GM19463 (cell line): ENCODE data around the gene PHF1.

ENCODE experiments used
- ATAC-seq: cut with Tn5 transposase; IDR thresholded peaks from one replicate; pipeline ENCODE4 v1.9.1; 2021; ENCODE audit warnings: mild to moderate bottlenecking, moderate library complexity; ENCODE audit not compliant: unreplicated experiment

The PHF1 gene

DNA sequence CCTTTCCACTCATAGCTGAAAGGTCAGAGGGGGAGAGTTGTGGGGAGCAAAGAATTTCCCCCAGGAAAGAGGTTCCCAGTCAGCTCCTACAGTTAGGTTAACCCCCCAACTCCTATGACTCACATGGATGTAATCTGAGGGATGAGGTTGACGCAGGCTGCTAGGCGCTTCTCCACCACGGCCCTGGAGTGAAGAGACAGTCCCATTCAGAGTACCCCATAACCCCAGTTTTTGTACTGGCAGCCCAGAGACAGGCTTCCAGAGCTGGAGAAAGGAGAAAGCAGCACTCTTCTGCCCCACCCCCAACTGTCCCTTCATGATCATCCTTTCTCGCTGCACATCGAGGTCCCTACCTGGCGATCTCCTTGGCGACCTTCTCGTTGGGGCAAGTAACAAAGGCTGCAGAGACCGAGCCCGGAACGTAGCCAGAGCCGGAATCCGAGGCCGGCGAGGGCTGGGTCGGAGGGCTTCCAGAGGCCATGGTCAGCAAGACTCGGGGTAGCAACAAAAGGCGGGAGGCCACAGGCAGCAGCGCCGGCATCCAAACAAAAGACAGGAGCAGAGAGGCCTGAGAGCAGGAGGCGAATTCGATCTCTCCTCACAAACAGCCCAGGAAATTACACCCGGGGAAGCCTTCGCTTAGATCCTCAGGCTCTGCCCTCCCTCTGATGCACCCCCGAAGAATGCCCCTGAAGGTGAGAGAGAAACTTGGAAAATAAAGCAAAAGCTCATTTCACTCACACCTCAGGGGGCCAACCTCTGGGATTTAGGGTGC lies 6.5 kb downstream of the PHF1 start:
- no peak for ATAC-seq

DNA sequence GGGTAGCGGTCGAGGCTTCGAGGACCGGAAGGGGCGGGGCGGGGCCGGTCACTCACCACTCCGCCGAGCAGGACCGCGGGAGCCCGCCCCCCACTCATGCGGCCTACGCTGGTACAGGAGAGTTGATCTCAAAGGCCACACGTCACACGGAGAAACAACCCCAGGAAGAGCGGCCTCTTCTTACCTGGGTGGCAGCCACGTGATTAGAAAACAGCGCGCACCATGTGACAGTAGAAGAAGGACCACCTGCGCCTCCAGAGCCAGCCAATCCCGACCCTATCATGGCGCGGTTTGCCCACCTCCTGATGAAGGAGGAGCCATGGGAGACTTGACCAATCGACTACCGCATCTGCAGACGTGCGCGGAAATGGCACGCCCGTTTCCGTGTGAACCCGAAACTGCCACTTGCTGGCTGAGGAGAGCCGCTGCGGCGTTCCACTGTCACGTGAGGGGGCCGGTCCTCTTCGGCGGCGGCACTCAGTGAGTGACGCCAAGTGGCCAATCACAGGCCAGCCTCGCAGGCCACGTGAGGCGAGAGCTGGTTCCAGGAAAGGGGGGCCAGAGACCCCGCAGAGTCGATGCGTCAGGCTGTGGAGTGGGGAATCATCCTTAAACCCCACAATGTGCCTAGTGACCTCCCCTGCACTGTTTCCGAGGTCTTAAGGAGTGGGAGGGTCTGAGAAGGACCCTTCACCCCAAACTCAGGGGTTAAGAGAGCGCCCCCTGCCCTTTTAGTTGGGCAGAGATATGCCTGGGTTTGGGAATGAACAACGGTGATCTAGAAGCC lies 7.3 kb downstream of the PHF1 start, which contains the start of gene CUTA:
Gene CUTA, minus strand, starts transcription at position 205 of the 787 bp plus-strand sequence. Its CDS starts 107 bp downstream, at position 98.
- ATAC-seq = peak; percentile 86

DNA sequence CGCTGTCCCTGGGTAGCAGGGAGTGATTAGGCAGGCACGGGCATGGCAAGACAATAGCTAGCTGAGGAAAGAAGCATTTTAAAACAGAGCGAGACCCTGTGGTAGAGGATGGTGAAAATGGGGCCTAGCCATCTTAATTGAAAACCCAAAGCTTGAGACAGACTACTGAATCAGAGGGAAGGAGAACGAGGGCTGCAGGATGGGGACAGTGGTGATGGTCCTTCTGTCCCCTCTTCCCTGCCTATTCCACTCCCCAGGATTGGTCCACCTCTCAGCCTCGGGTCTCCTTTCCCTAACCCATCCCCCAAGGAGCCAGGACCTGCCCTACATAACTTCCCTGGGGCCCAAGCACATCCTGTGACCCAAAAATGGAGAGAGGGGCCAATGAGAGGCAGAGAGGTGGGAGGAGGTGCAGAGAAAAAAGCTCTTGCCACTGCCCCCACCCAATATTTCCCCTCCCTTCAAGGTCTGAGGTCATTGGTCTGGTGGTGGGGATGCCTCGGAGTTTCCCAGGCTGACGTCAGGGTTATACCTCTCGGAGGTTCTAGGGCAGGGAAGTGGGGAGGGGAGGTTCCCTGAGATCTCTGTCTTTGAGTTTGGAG lies 8.0 kb downstream of the PHF1 start:
- ATAC-seq = no peak

DNA sequence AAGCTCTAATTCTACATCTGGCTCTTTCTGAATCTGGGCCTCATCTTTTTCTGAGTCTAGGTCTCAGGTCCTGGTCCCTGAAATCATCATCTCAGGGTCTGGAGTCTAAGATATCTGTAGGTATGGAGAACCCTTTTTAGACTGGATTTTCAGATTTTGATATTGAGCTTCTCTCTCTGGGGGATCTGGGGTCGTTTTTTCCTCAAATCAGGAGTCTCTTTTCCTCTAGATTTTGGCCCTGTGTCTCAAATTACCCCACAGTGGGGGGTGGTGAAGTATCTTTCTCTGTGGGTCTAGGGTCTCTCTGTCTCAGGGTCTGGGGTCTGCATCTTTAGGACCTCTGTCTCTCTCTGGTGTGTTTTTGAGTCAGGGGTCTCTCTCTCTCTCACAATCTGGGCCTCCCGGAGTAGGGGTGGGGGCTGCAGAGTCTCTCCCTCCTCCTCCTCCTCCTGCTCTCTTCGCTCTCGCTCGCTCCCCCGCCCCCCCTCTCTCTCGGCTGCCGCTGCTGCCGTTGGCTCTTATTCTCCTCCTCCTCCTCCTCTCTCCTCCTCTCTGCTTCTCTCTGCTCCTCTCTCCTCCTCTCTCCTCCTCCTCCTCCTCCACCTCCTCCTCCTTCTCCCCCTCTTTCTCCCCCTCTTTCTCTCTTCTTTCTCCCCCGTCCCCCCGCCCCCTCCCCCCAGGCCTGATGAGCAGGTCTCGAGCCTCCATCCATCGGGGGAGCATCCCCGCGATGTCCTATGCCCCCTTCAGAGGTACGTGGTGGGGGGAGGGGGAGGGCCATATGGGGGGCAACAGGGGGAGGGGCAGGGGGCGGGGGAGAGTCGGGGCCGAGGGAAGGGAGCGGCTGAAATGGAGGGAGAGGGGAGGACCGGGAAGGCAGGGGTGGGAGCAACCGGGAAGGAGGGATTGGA lies 9.0 kb downstream of the PHF1 start, which contains the start of gene SYNGAP1:
Gene SYNGAP1, plus strand, starts transcription at position 486 of the 911 bp plus-strand sequence. Its CDS starts 200 bp downstream, at position 686.
- no peak for ATAC-seq

DNA sequence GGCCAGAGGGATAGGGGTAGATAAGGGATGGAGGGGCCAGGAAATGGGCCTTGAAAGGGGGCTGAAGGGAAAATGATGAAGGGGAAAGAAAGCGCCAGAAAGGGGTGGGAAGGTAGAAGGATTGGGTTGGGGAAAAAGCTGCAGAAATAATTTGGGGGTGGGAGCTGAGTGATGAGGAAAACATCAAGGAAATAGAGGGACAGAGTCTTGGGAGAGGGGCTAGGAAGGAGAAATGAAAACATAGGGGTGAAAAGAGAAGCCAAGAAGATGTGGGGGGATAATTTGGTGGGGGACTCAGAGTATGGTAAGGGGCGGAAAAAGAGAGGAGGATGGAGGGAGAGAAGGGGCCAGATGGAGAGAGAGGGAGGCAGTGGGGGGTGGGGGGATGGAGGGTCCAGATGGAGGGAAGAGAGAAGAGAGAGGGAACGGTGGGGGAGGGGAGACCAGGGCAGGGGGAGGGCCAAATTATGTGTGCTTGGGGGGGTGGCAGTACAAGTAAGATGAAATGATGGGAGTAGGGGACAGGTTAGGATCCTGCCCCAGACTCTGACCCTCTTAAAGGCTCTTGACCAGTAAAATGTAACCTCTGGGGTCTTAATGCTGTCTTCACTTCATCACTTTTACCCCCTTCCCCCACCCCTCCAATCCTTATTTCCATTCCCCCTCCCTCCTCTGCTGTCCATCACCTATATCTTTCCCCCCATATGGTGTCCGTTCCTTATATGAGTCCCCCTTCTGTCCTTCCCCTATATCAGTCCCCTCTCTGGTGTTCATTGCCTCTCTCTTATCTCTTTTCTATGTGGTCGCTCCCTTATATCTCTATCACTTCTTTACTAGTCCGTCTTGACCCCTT lies 9.9 kb downstream of the PHF1 start:
- ATAC-seq = no peak

DNA sequence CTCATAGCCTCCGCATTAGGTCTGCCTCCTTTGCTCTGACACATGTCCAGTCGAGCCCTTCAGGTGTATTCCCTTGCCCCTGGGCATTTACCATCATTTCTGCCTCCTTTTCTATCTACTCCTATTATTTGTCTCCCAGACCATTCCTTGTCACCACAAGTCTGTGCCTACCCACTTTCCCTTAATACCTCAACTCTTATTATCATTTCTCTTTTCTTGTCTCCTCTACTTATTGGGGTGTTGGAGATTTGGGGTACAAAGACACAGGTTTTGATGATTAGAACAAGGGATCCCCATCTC lies 10.5 kb downstream of the PHF1 start:
- no peak for ATAC-seq

DNA sequence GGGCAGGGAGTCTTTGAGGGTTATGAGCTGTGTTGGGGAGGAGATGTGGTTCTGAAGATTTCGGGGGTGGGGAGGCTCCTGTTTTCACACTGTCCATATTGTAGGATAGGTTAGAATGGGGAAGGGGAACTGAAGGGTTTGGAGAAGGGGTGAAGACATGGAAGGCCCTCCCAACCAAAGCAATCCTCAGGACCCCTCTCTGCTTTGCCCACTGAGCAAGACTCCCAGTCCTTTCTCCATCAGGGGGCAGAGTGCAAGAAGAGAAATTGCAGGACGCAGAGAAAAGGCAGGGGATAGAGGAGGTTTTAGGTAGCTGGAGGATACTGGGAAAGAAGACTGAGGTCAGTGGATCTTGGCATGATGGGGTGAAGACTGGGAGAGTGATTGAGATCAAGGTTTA lies 13.0 kb downstream of the PHF1 start:
- ATAC-seq = no peak

DNA sequence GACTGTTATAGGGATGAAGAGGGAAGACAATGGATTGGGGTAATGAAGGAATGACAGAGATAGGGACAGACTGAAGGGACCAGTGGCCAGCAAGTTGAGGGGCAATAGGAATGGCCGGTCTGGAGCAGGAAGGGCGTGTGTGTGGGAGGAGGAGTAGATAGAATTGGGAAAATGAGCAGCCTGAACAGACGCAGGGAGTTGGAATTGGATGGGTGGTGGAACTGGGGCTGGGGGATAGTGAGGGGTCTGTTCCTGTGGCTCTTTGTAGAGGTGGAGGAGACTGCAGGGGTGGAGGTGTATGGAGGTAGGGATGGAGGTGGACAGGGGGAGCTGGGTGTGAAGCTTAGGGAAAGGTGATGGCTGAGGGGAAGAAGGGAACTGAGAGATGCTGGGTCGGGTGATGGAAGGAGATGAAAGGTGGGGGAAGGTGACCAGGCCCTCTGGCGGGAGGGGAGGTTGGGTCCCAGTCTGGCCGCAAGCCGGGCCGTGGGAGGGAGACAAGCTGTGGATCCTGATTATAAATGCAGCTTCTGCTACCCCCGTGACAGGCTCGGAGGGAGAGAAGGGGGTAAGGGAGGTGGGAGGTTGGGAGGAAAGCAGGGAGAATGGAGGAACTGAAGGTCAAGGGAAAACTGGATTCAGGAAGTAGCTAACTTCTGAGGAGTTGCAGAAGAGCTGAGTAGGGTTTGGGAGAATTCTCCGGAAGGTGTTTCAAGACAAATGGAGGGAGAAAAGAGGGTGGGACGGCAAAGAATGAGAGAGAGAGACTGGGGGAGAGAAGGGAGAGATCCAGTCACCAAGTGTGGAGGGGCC lies 14.2 kb downstream of the PHF1 start:
- no peak for ATAC-seq

DNA sequence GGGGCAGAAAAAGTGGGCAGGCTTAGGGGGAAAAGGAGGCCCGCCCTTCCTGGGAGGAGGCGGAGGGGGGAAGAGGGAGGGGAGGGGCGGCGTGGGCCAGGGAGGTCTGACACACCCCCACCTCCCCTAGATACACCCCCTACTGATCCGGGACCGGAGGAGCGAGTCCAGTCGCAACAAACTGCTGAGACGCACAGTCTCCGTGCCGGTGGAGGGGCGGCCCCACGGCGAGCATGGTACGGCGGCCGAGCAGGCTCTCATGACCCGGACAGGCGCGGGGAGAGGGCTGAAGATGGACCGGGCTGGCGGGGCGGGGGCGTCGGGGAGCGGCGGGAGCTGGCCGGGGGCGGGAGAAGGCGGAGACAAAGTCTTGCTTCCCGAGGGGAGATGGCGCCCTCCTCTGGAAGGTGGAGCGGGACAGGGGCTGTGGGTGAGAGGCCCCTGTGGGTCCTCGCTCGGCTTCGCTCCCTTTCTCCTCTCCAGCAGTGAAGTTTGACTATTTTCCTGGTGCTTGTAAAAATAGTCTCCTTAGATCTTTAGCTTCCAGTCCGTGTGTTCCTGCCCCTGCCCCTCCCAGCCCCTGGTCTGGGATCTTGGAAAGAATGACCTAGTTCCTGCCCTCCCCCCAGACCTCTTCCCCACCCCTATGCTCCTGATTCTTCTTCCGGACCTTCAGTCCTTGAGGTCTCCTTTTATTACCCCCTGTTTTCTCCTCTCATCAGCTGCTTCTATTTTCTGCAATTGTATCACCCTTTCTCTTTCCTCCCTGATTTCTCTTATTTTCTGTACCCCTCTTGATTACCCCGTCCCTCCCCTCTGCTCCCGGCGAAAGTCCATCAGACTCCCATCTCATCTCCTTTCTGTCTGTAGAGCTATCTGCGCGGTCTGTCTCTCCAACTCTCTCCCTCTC lies 15.1 kb downstream of the PHF1 start:
- ATAC-seq = peak; percentile 41

DNA sequence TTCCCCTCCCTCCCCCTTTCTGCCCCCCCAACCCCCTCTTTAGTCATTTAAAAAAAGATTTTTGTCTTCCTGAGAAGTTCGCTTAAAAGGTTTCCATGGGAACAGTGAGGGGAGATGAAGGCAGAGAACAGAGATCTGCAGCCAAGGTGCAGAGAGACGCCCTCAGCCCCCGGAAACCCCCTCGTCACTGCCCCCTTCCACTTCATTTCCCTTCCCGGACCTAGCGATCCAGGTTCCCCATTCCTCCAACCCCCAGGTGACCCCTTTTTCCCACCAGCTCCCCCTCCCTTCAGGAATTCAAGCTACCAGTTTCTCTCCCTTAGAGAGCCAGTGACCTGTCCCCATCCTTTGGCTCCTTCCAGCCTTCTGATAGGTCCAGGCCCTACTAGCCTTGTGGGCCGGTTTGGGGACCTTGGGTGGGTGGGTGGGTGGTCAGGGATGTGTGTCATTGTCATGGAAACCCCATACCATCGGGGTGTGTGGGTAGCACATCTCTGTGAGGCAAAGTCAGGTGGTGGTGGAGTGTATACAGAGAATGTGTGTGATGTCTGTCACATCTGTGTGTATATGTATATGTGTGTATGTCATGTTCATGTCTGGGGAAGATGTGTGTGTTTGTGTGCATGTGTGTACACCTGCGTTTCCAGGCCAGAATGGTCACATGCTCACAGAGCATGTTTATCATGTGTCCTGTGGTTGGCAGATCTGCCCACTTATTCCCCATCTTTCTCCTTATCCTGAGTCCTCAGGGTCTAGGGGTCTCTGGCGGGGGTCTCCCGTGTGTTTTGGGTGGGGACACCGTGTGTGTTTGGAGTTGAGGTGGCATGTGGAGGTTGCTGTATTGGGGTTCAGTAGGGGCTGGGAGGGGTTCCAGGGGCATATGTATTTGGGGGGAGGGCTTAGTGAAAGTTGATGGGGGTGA lies 16.0 kb downstream of the PHF1 start:
- ATAC-seq = no peak

DNA sequence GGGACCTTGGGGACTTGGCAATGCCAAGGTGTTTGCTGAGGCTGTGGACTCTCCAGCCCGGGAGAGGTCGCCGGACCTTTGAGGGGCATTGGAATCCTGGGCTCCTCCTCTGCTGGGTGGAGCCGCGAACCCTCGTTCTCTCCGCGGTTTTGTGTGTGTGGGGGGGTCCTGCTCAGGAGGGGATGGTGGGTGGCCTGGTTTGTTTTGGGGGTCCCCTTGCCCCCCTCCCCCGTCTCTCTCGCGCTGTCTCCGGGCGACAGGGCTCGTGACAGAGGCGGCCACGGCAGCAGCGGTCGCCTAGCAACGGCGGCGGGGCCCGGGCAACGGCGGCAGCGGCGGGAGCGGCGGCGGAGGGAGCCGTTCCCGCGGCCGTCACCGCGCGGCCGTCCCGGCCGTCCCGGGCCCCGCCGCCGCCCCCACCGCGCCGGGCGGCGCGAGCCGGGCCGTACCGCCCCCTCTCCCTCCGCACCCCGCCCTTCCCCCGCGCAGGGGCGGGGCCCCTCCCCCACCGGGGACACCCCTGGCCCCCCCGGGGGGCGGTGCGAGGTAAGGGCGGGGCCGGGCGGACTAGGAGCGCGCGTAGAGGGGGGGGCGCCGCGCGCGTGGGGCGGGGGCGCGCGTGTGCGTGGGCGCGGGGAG lies 16.9 kb downstream of the PHF1 start:
- no peak for ATAC-seq

DNA sequence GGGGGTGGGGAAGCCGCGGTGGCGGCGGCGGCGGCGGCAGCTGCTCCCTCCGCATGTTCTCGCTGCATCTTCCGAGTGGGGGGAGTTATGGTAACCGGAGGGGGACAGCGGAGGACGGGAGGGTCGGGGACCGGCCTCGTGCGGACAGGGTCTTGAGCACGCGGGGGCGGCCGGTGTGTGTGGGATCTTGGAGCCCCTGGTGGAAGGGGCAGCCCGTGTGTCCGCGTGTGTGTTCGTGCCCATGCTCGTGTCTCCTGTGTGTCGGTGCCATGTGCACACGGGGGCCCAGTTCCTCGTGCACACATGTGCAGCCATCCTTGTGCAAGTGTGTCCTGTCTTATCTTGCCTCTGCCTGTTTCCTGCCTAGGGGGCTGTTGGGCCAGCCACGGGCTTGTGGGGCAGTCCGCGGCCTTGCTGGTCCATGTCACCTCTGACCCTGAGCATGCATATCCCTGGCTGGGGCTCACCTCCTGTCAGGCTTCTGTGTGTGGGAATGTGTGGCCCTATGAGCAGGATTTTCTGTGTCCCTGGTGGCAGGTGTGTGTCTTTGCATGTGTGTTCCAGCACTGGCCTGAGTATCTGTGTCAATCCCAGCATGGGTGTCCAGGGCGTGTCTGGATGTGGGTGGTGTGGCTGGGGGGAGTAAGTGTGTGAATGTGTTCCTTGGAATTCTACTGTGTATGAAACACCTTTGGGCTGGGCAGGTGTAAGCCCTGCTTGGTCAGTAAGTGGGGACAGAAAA lies 17.6 kb downstream of the PHF1 start:
- ATAC-seq = no peak

DNA sequence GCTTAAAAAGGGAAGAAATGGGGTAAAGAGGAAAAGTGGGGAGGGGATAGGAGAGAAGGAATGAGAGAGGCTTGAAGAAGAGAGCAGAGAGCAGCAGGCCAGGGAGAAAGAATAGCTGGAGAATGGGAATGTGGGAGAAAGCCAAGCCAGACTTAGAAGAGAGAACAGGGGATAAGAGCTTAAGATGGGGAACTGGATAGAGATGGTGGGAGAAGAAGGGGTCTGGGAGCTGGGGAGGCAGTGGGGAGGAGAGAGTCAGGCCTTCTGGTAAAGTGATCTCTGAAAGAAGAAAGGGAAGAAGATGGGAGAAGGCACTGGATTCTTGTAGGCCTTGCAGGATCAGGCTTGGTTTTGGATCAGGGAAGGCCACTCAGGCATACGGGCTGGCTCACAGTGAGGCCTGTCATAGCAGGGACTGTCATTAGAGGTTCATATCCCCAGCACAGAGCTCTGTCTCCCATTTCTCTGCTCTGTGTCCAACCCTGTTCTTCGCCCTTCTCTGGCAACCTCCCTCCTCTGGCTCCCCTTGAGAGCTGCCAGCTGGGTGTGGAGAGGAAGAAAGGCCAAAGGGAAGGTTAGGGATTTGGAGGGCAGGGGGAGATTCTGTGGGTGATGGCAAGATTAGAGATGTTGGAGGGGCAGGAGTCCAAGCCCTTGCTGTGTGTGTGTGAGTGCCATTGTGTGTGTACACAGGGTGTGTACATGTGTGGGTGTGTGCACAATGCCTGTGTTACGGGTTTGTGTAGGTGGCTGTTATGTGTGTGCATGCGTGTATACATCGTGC lies 18.3 kb downstream of the PHF1 start:
- no peak for ATAC-seq

DNA sequence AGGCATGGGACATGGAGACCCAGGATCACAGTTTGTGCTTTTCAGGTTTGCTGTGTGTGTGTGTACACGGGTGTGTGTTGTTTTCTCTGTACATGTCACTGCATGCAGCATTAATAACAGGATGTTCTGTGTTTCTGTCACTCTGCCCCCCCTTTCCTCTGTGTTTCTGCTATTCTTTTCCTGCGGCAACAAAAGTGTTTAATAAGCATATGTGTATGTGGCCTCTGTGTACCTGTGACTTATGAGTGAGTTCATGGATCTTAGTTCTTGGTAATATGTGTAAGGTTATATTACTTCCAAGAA lies 18.9 kb downstream of the PHF1 start:
- no peak for ATAC-seq

DNA sequence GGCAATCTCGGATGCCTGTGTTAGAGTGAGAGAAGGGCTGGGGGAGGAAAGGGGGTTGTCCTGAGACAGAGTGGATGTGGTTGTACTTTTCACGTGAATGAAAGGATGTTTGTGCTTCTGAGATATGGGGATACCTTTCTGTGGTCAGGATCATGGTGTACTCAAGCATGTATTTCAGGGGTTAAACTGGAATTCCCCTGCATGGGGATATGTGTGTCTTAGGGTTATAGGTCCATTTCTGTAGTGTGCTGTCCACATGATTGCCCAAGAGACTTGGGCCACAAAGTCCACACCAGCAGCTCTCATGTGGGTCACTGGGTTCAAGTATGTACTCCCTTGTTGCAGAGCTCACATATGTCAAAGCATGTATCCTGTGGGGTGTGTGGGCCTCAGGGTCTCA lies 19.5 kb downstream of the PHF1 start:
- ATAC-seq = no peak
